NCI-H748 (cell line): ENCODE measurements around the gene IPO5.
"Not testable (repeated sequence)": the region's sequence is repeated elsewhere in the genome, so short reads cannot be mapped to it uniquely, and the experiment has no call there.

Experiments used
- DNase-seq: peaks from one replicate; lab custom pipeline; 2025; ENCODE audit not compliant: unreplicated experiment; lab: John Stamatoyannopoulos, UW

Gene IPO5

GRCh38 chr13:98007001-98007400, 53.5 kb downstream of the IPO5 start:
- DNase-seq = no peak

DNA sequence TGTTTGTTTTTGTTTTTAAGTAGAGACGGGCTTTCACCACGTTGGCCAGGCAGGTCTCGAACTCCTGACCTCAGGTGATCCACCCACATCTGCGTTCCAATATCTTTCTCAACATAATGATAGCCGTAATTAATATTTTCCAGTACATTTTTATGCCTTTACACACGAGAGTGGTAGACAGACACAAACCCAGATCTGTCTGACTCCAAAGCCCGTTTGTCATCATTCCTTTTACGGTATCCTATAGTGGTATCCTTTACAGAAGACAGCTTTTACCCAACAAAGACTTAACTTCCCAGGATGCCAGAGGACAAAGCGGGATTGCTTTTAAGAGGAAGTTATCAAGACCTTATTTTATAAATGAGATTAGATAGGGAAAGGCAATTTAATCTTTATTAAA, 59.8 kb downstream of the IPO5 start:
- DNase-seq = no peak

GRCh38 chr13:98014766-98015165, 61.3 kb downstream of the IPO5 start:
- no peak for DNase-seq

GRCh38 chr13:98018293-98018692, 64.8 kb downstream of the IPO5 start:
- DNase-seq = no peak

DNA sequence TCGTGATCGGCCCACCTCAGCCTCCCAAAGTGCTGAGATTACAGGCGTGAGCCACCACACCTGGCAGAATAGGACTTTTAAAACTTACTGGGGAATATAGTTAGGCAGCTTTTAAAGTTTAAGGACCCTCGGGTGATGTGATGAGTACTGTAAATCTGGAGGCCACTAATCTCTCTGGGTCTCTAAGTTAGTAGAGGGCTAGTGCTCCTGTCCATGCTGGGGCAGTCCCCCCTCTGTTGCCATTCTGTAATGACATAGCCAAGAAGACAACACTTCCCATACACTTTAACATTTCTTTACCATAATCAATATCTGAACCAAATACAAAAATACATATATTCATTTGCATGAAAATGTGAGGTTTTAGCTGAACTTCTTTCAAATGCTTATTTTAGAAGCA, 65.7 kb downstream of the IPO5 start:
- no peak for DNase-seq

DNA sequence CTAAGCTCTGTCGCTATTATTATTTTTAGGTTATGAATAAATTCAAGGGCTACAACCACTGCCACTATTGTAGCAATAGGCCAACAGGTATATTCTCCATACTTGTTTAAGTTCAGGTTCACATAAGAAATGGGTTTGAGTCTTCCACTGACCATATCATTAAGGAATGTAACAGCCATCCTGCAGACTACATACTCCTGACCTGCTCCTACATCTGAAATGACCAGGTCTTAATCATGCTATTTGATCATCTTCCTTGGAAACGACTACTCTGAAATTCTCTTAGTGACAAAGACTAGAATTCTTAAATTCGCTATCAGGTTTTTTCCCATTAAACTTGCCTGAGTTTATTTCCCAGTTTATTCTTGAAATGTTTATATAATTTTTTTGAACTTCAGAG, 66.8 kb downstream of the IPO5 start:
- no peak for DNase-seq

- no peak for DNase-seq
Observed at GRCh38 chr13:98022210-98022609, 68.7 kb downstream of the IPO5 start.

- DNase-seq = no peak
Observed at GRCh38 chr13:98025480-98026025, 72.1 kb downstream of the IPO5 start.

GRCh38 chr13:98026457-98026857, 73.0 kb downstream of the IPO5 start:
- peak; percentile 39 for DNase-seq

DNA sequence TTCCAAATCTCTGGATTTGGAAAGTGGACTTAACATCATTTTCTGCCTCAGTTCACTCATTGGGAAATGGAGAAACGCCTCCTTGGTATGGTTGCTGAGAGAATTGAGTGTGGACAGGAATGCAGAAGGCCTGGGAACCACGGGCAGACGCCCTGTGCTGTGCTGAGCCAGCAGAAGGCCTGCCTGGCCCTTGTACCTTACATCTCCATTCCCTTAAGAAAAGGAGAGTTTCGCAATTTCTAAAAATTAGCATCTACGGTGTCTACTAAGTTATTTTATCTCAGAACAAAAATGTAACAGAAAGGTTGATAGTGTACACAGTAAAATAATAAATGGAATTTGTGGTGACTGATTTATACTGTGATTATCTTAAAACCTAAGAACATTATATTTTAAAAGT, 78.7 kb downstream of the IPO5 start:
- no peak for DNase-seq

DNA sequence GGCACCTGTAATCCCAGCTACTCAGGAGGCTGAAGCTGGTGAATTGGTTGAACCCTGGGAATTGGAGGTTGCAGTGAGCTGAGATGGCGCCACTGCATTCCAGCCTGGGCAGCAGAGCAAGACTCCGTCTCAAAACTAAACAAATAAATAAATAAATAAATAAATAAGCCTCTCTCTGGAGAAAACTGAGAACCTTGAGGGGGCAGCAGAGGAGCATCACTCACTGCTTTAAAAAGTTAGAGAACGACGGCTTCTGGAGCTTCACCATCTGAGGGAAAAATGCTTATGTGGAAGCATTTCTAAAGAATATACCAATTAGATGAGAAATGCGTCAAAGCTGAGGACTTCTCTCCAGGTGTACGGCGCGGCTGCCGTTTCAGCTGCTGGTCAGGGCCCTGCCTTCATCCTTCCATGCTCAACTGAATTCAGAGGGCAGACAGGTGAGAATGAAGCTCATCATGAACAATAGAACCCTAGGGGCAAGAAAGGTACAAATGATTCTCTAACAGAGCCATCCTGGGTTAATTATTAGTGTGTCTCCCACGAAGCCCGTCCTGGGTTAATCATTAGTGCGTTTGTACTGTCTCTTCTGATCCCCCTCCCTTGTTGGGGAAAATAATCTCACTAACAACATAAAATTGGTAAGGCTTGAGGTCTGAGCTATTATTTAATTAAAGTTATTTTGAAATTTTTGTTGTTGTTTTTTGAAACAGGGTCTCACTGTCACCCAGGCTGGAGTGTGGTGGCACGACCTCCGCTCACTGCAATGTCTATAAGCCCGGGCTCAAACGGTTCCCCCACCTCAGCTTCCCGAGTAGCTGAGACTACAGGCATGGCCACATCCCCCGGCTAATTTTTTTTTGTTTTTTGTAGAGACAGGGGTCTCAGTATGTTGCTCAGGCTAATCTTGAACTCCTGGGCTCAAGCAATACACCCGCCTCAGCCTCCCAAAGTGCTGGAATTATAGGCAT, 80.1 kb downstream of the IPO5 start:
- DNase-seq = peak; percentile 50

GRCh38 chr13:98035373-98035772, 81.9 kb downstream of the IPO5 start:
- DNase-seq = no peak

DNA sequence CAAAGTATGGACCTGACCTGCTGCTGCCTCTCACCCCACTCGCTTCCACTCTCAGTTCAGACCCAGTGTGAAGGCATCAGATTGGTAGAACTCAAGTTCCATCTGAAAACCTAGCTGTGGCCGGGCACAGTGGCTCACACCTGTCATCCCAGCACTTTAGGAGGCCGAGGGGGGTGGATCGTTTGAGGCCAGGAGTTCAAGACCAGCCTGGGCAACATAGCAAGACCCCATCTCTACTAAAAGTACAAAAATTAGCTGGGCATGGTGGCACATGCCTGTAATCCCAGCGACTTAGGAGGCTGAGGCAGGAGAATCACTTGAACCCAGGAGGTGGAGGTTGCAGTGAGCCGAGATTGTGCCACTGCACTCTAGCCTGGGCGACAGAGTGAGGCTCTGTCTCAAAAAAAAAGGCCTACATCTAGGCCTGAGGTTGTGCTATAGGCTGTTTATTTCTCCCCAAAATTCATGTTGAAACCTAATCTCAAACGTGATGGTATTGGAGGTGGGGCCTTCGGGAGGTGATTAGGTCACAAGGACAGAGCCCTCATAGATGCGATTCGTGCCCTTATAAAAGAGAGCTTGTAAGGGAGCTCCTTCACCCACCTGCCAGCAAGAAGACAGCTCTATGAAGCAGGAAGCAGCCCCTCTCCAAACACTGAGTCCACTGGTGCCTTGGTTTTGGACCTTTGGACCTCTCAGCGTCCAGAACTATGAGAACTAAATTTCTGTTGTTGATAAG, 83.3 kb downstream of the IPO5 start:
- DNase-seq = not testable (repeated sequence)

GRCh38 chr13:98039261-98039660, 85.8 kb downstream of the IPO5 start:
- DNase-seq = peak; percentile 13

- DNase-seq = no peak
Observed at GRCh38 chr13:98039964-98040363, 86.5 kb downstream of the IPO5 start.

- no peak for DNase-seq
Observed at GRCh38 chr13:98041081-98041820, 87.8 kb downstream of the IPO5 start.

DNA sequence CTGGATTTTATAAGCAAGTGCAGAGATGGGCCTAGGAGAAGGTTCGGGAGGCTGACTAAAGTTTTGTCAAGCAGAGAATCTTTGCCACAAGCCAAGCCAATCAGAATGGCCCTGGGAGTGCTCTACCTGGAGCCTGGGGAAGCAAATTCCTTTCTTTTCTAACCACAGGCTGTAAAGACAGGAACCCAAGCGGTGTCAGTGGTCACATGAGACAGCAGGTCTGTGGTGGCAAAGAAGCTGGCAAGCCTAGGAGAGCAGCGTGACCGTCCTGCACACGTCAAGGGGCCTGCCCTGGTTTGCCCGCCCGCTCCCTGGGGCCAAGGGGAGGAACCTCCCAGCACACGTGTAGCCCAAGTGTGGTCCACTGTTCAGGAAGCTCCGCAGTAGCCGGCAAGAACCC, 90.8 kb downstream of the IPO5 start:
- no peak for DNase-seq

DNA sequence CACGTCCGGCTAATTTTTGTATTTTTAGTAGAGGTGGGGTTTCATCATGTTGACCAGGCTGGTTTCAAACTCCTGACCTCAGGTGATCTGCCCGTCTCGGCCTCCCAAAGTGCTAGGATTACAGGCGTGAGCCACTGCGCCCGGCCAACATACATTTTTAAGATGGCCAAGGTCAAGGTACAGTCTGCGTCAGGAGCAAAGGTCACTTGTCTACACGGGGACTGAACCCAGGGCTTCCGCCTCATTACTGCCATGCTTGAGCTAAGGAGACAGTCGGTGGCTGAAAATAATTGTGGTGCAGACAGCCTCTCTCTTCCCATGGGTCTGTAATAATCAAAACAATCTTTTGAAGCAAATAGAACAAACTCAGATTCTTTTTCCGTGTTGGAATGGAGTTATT, 94.3 kb downstream of the IPO5 start:
- DNase-seq = not testable (repeated sequence)

DNA sequence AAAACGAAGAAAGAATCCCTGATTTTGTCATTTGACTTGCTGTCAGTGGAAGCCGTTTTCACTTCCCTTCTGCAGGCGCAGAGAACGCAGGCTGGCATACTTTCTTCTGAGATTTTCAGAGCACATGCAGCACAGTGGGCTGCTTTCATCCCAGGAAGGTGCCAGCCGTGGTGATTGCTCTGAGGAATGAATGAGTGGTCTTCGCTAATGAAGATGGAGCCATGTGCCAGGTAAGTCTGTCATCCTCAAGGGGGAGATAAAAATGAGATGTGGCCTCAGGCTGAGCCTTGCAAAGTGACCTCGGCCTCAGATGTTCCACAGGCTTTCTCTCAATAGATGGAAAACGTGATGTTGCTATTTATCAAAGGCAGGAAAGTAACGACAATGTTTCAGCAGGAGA, 94.8 kb downstream of the IPO5 start:
- DNase-seq = no peak

GRCh38 chr13:98050041-98050466, 96.6 kb downstream of the IPO5 start:
- DNase-seq = peak; percentile 87

DNA sequence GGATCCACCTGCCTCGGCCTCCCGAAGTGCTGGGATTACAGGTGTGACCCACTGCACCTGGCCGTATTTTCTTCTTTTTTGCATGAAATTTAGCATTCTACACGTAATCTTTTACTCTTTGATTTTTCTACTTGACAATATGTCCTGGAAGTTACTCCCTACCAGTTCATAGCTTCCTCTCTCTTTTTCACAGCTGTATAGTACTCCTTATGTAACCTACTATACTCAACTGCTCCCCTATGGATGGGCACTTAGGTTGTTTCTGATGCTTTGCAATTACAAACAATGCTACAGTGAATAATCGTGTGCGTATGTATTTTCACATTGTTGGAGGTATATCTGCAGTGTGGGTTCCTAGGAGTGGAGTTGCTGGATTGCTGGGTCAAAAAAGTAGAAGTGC, 98.9 kb downstream of the IPO5 start:
- no peak for DNase-seq
